HPDE6-E6E7 (cell line): Measurements from ENCODE around the gene TFDP2.
"Not testable (repeated sequence)": the region's sequence is repeated elsewhere in the genome, so short reads cannot be mapped to it uniquely, and the experiment has no call there.

Source experiments
- DNase-seq: peaks from one replicate; pipeline ENCODE4 v3.0.0; 2011; ENCODE audit warnings: missing footprints; ENCODE audit errors: extremely low spot score

Gene TFDP2

GRCh38 chr3:142148792-142149672, at the start of gene TFDP2:
Gene TFDP2, minus strand, starts transcription at chr3:142149544. Its CDS starts 47,795 bp downstream, at chr3:142101749.
- peak; percentile 83 for DNase-seq

GRCh38 chr3:142188846-142189245, 39.5 kb upstream of the TFDP2 start:
- DNase-seq: no peak

GRCh38 chr3:142180761-142181362, 31.5 kb upstream of the TFDP2 start:
- DNase-seq: peak; percentile 2

GRCh38 chr3:142175478-142175877, 26.1 kb upstream of the TFDP2 start:
- no peak for DNase-seq

- DNase-seq: no peak
Measured at GRCh38 chr3:142174559-142174958, 25.2 kb upstream of the TFDP2 start.

GRCh38 chr3:142168514-142168913, 19.2 kb upstream of the TFDP2 start:
- no peak for DNase-seq

- DNase-seq: no peak
Measured at GRCh38 chr3:142165194-142165593, 15.8 kb upstream of the TFDP2 start.

- no peak for DNase-seq
Measured at GRCh38 chr3:142159083-142159740, 9.9 kb upstream of the TFDP2 start.

GRCh38 chr3:142154186-142154585, 4.8 kb upstream of the TFDP2 start:
- DNase-seq: no peak

- DNase-seq: no peak
Measured at GRCh38 chr3:142152384-142152783, 3.0 kb upstream of the TFDP2 start.

GRCh38 chr3:142151828-142152227, 2.5 kb upstream of the TFDP2 start:
- DNase-seq: no peak

- no peak for DNase-seq
Measured at GRCh38 chr3:142151240-142151639, 1.9 kb upstream of the TFDP2 start.

GRCh38 chr3:142150271-142150670, 927 bp upstream of the TFDP2 start:
- DNase-seq: no peak

- DNase-seq: no peak
Measured at GRCh38 chr3:142149673-142149992, 289 bp upstream of the TFDP2 start.

GRCh38 chr3:142148044-142148791, 1.1 kb downstream of the TFDP2 start:
- no peak for DNase-seq

- DNase-seq: not testable (repeated sequence)
Measured at GRCh38 chr3:142144587-142144986, 4.8 kb downstream of the TFDP2 start.

GRCh38 chr3:142140608-142141285, 8.6 kb downstream of the TFDP2 start:
- DNase-seq: not testable (repeated sequence)

- not testable (repeated sequence) for DNase-seq
Measured at GRCh38 chr3:142137089-142137488, 12.3 kb downstream of the TFDP2 start.

- DNase-seq: no peak
Measured at GRCh38 chr3:142134799-142135325, 14.5 kb downstream of the TFDP2 start.

GRCh38 chr3:142129516-142130171, 19.7 kb downstream of the TFDP2 start:
- DNase-seq: no peak
